HCT116 (cell line): Measurements from ENCODE around the gene CAPN13.

Experiments used
- EZH2 ChIP-seq: fragments of 200-600 bp; sonication (generic); IDR thresholded peaks from 2 replicates; pipeline ENCODE4 v1.6.1; 2017; ENCODE audit warnings: antibody characterized with exemption, mixed run types
- EZH2phosphoT487 ChIP-seq: fragments of 200-600 bp; IDR thresholded peaks from 2 replicates; pipeline ENCODE4 v1.6.1; 2018; ENCODE audit warnings: antibody characterized with exemption, borderline replicate concordance
- JUND ChIP-seq: IDR thresholded peaks from 2 replicates; pipeline ENCODE4 v1.6.1; 2012
- POLR2A ChIP-seq: IDR thresholded peaks from 2 replicates; pipeline ENCODE4 v1.7.0; 2011; ENCODE audit warnings: borderline replicate concordance; ENCODE audit not compliant: insufficient read depth, insufficient read length; ENCODE audit errors: extremely low read depth
- POLR2AphosphoS5 ChIP-seq: IDR thresholded peaks from 2 replicates; pipeline ENCODE4 v1.6.1; 2011; ENCODE audit warnings: mild to moderate bottlenecking, low read depth, low read length, moderate library complexity
- TF ChIP-seq, protein P1 (sequence below), 3 experiments: fragments of 200-600 bp in 1 of 3; sonication (generic) in 1 of 3; IDR thresholded peaks in 2 of 3; conservative IDR thresholded peaks in 1 of 3; 2 replicates each; pipeline ENCODE4 v1.5.1; 2012 to 2017; ENCODE audit warnings: low read depth in 2 of 3, low read length in 2 of 3, antibody characterized with exemption in 1 of 3, borderline replicate concordance in 1 of 3, control low read depth in 1 of 3, mild to moderate bottlenecking in 1 of 3, mixed read lengths in 1 of 3, mixed run types in 1 of 3, moderate library complexity in 1 of 3; ENCODE audit not compliant: insufficient read depth in 1 of 3
- TF ChIP-seq, protein P2 (sequence below): IDR thresholded peaks from 2 replicates; pipeline ENCODE4 v1.6.1; 2012

DNA sequence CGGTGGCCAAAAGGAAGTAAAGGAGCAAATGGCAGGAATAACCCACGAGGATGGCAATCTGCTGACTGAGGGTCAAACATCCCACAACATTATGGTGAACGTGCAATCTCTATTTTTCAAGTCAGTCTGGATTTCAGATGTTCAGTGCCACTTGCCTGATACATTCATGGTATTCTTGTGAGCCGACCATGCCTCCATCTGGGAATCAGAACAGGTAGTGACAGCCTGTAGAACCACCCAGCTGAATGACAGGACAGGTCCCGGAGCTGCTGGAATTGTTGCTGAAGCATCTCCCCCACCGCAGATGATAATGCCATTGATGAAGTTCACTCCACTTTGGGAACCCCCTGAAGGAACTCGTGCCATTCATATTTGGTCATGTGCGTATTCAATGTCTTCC lies 123.2 kb downstream of the CAPN13 start:
- TF ChIP-seq, protein P1, sequence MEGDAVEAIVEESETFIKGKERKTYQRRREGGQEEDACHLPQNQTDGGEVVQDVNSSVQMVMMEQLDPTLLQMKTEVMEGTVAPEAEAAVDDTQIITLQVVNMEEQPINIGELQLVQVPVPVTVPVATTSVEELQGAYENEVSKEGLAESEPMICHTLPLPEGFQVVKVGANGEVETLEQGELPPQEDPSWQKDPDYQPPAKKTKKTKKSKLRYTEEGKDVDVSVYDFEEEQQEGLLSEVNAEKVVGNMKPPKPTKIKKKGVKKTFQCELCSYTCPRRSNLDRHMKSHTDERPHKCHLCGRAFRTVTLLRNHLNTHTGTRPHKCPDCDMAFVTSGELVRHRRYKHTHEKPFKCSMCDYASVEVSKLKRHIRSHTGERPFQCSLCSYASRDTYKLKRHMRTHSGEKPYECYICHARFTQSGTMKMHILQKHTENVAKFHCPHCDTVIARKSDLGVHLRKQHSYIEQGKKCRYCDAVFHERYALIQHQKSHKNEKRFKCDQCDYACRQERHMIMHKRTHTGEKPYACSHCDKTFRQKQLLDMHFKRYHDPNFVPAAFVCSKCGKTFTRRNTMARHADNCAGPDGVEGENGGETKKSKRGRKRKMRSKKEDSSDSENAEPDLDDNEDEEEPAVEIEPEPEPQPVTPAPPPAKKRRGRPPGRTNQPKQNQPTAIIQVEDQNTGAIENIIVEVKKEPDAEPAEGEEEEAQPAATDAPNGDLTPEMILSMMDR (IDR thresholded peaks at IDR 0.05 in 2 of 3, conservative IDR thresholded peaks at IDR 0.05 in 1 of 3; ENCODE audit: borderline replicate concordance in 1 of 3, insufficient read depth in 1 of 3, low read depth in 2 of 3, low read length in 2 of 3) = no peak
- TF ChIP-seq EZH2 (no peak), POLR2AphosphoS5 (no peak), POLR2A (no peak), JUND (no peak), EZH2phosphoT487 (no peak)
- TF ChIP-seq, protein P2, sequence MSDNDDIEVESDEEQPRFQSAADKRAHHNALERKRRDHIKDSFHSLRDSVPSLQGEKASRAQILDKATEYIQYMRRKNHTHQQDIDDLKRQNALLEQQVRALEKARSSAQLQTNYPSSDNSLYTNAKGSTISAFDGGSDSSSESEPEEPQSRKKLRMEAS = no peak
